ENCODE data around the gene TCEAL1.
A peak's percentile ranks its signal among the peaks of the same experiment; 100 is the strongest.
"Not testable (repeated sequence)": the region's sequence is repeated elsewhere in the genome, so short reads cannot be mapped to it uniquely, and the experiment has no call there.

TCEAL1 gene

DNA sequence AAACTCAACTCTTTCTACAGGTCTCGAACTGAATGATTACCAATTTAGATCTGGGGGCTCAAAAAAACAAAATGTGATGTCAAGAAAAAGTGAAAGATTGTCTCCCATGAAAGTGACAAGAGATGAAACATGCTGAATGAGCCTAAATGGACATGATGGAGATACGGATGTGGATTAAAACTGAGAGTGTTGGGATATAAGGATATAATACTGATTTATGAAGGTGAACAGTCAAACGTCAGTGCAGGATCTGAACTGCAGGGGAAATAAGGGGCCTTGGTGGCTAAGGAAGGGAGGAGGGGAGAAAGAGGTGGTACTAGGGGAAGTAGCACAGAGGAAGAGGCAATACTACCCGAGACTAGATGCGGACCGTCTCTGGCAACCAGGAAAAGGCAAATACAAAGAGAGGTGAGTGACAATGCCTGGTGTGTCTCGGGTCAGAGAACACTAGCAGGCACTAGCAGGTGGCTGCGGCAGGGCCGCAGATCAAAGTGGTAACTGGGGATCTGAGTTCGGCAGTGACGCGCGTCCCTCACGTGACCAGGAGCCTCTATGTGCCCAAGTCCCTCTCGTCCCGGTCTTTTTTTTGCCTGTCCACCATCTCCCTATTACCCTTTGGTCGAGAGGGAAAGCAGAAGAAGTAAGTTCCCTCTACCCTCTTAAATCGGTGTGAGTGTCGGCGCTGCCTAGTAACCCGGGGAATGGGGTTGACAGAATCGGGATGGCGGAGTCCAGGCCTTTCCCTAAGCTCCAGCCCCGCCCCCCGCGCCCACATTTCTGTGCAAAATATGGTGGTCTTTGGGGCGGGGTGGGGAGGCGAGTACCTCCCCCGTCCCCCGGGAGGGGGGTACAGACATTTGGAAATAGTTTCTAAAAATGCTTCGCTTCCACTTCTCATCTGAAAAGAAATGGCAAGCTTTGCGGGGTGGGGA lies at the start of gene TCEAL1:
Gene TCEAL1, plus strand, starts transcription at position 590 of the 932 bp plus-strand sequence. CDS start 942 bp downstream, outside the sequence.
- Mint-ChIP-seq H3K9me3 (no peaks in the 10 kb centered on the region), H3K36me3 (peaks cover 0 to 3% of the 10 kb centered on the region in 2 donors), H3K27me3 (peaks cover 0 to 9% of the 10 kb centered on the region in 2 donors), H3K4me3 (peak within 1 kb of the TSS; percentile 86 to 95), H3K27ac (peak within 1 kb of the TSS; percentile 89), H3K4me1 (peaks cover 3 to 15% of the 10 kb centered on the region in 2 donors)
- ATAC-seq (replicated peaks) (peak; percentile 75 to 81), DNase-seq (no peak)

DNA sequence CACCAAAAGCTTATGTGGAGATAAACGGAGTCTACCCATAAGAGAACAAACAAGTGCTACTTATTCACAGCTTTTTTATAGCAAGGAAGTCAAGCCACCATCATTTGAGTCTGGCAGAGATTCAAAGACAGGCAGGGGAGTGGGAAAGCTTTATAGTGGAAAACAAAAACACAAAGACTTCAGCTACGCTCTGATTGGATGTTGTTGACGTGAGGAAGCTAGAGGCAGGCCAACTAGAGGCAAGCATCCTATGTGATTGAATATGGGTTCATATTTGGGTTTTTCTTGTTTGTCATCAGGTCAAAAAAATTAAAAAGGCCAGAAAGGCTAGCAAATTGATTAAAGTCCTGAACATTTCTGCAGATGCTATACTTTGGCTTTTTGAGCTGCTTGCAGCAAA lies 44.2 kb upstream of the TCEAL1 start:
- Mint-ChIP-seq H3K27me3 (peaks cover 0 to 17% of the 10 kb centered on the region in 2 donors), H3K36me3 (peaks cover 2 to 3% of the 10 kb centered on the region in 2 donors), H3K4me1 (peaks cover 6 to 14% of the 10 kb centered on the region in 2 donors), H3K9me3 (no peaks in the 10 kb centered on the region), H3K4me3 (no peak overlapping the region), H3K27ac (no peak overlapping the region)
- ATAC-seq (replicated peaks): no peak
- DNase-seq: no peak

DNA sequence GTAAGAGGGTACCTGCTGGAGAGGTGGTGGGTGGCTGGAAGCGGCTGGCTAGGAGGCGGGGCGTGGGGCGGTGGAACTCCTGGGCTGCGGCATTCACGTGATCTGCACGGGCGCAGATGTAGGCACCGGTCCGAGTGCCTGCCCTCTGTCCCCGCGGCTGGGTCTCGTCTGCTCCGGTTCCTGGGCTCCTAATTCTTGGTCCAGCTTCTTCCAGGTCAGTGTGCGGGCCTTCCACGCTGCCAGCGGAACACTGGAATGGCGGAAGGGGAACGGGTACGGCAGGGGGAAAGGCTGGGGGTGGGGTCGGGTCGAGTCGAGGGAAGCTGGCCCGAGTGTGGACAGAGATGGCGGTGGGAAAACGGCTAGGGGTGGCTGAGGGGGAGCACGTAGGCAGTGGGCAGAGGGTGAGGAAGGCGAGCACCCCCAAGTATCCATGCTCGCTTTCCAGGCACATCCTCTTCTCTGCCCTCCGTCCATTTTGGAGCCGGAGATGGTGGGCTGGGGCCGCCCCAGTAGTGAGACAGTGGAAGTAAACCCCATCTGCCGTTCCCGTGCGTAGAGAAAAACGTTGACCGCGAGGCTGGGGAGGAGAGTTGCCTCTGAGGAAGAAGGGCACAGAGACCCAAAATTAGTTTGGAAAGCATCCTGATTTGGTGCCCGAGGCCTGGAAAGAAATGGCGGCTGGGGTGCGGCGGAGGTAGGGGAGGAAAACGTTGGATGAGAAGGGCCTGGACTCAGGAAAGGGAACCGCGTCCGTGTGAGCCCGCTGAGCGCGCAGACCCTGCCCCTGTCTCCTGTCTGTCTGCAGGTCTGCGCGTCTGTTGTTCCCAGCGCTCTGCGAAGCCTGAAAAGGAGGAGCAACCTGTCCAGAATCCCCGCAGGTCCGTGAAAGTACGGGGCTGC lies 43.1 kb upstream of the TCEAL1 start, which contains the start of gene TCEAL4:
Gene TCEAL4, plus strand, starts transcription at position 105 of the 903 bp plus-strand sequence. CDS start 1,161 bp downstream, outside the sequence.
- peaks cover 6 to 17% of the 10 kb centered on the region in 2 donors for H3K4me1 Mint-ChIP-seq

DNA sequence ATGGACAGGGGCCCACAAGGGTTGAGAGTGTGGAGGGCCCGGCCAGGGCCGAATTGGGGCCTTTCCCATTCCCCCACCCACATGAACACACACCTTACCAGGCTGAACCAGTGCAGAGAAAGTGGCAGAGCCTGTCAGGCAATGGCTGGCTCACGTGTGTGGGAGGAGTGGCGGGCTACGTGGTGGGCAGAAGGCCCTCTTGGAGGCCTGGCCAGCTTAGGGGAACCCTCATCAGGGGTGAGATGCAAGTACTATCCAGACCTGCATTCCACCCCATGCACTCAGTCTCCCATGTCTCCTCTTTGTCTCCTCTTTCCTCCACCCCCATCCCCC lies 42.5 kb upstream of the TCEAL1 start:
- Mint-ChIP-seq H3K9me3 (no peaks in the 10 kb centered on the region), H3K4me3 (peak overlapping the region; percentile 81 to 92), H3K27ac (peak overlapping the region; percentile 88), H3K36me3 (peaks cover 2 to 3% of the 10 kb centered on the region in 2 donors), H3K27me3 (peaks cover 0 to 8% of the 10 kb centered on the region in 2 donors), H3K4me1 (peaks cover 6 to 19% of the 10 kb centered on the region in 2 donors)
- ATAC-seq (replicated peaks): peak; percentile 33 to 41
- no peak for DNase-seq

More for the DNA sequence above, 43.1 kb upstream of the TCEAL1 start, which contains the start of gene TCEAL4:
- H3K27ac Mint-ChIP-seq: peak within 1 kb of the TSS; percentile 88
- H3K36me3 Mint-ChIP-seq: peaks cover 2 to 3% of the 10 kb centered on the region in 2 donors
- no peaks in the 10 kb centered on the region for H3K9me3 Mint-ChIP-seq
- H3K4me3 Mint-ChIP-seq: peak within 1 kb of the TSS; percentile 81 to 92
- DNase-seq: no peak
- peaks cover 0 to 14% of the 10 kb centered on the region in 2 donors for H3K27me3 Mint-ChIP-seq
- ATAC-seq (replicated peaks): peak; percentile 86 to 93

GRCh38 chrX:103586659-103587058 lies 42.1 kb upstream of the TCEAL1 start:
- H3K4me3 Mint-ChIP-seq: no peak overlapping the region
- H3K4me1 Mint-ChIP-seq: peaks cover 6 to 19% of the 10 kb centered on the region in 2 donors
- DNase-seq (no peak), ATAC-seq (replicated peaks) (no peak)
- no peaks in the 10 kb centered on the region for H3K9me3 Mint-ChIP-seq
- H3K27me3 Mint-ChIP-seq: peaks cover 0 to 7% of the 10 kb centered on the region in 2 donors
- no peak overlapping the region for H3K27ac Mint-ChIP-seq
- H3K36me3 Mint-ChIP-seq: peaks cover 2 to 3% of the 10 kb centered on the region in 2 donors

- not testable (repeated sequence) for H3K27ac Mint-ChIP-seq; H3K4me1 Mint-ChIP-seq; H3K4me3 Mint-ChIP-seq; DNase-seq; H3K27me3 Mint-ChIP-seq; ATAC-seq (replicated peaks); H3K9me3 Mint-ChIP-seq
- H3K36me3 Mint-ChIP-seq: peaks cover 8 to 15% of the 10 kb centered on the region in 2 donors
Measured at GRCh38 chrX:103592295-103592694, 36.5 kb upstream of the TCEAL1 start.

DNA sequence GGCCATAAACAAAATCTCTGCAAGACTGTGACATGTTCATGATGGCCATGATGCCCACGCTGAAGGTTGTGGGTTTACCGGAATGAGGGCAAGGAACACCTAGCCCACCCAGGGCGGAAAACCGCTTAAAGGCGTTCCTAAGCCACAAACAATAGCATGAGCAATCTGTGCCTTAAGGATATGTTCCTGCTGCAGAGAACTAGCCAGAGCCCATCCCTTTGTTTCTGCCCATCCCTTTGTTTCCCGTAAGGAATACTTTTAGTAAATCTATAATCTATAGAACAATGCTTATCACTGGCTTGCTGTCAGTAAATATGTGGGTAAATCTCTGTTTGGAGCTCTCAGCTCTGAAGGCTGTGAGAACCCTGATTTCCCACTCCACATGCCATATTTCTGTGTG lies 33.6 kb upstream of the TCEAL1 start:
- H3K4me1 Mint-ChIP-seq; ATAC-seq (replicated peaks); H3K27ac Mint-ChIP-seq; H3K9me3 Mint-ChIP-seq; H3K4me3 Mint-ChIP-seq; H3K27me3 Mint-ChIP-seq; DNase-seq: not testable (repeated sequence)
- peaks cover 8 to 15% of the 10 kb centered on the region in 2 donors for H3K36me3 Mint-ChIP-seq

- DNase-seq: peak; percentile 11
- Mint-ChIP-seq H3K9me3 (peaks cover 0 to 4% of the 10 kb centered on the region in 2 donors), H3K4me3 (peak within 1 kb of the TSS; percentile 84 to 87), H3K36me3 (peaks cover 6 to 11% of the 10 kb centered on the region in 2 donors), H3K4me1 (peaks cover 8 to 15% of the 10 kb centered on the region in 2 donors), H3K27ac (peak within 1 kb of the TSS; percentile 38), H3K27me3 (peaks cover 0 to 17% of the 10 kb centered on the region in 2 donors)
- ATAC-seq (replicated peaks): peak; percentile 79 to 86
Measured at GRCh38 chrX:103607364-103608305, 21.1 kb upstream of the TCEAL1 start, which contains the start of gene TCEAL3. TCEAL3 (plus strand) TSS chrX:103607963; CDS start chrX:103609065, 1,102 bp downstream.

- H3K4me3 Mint-ChIP-seq: peak overlapping the region; percentile 84 to 87
- H3K9me3 Mint-ChIP-seq: peaks cover 0 to 4% of the 10 kb centered on the region in 2 donors
- DNase-seq (no peak), ATAC-seq (replicated peaks) (peak; percentile 28 to 42)
- peak overlapping the region; percentile 38 for H3K27ac Mint-ChIP-seq
- H3K4me1 Mint-ChIP-seq: peaks cover 8 to 15% of the 10 kb centered on the region in 2 donors
- peaks cover 6% of the 10 kb centered on the region in 2 donors for H3K36me3 Mint-ChIP-seq
- peaks cover 0 to 17% of the 10 kb centered on the region in 2 donors for H3K27me3 Mint-ChIP-seq
Measured at GRCh38 chrX:103608306-103608963, 20.3 kb upstream of the TCEAL1 start.

- ATAC-seq (replicated peaks): no peak
- Mint-ChIP-seq H3K36me3 (peaks cover 6% of the 10 kb centered on the region in 2 donors), H3K4me3 (no peak overlapping the region), H3K9me3 (peaks cover 0 to 4% of the 10 kb centered on the region in 2 donors), H3K27me3 (peaks cover 0 to 17% of the 10 kb centered on the region in 2 donors), H3K4me1 (peaks cover 8 to 15% of the 10 kb centered on the region in 2 donors), H3K27ac (no peak overlapping the region)
- DNase-seq: no peak
Measured at GRCh38 chrX:103610282-103610681, 18.5 kb upstream of the TCEAL1 start.

GRCh38 chrX:103613362-103613890 lies 15.3 kb upstream of the TCEAL1 start:
- H3K27ac Mint-ChIP-seq: no peak overlapping the region
- H3K4me3 Mint-ChIP-seq: no peak overlapping the region
- H3K9me3 Mint-ChIP-seq: peaks cover 0 to 4% of the 10 kb centered on the region in 2 donors
- no peak for ATAC-seq (replicated peaks)
- peaks cover 0 to 7% of the 10 kb centered on the region in 2 donors for H3K27me3 Mint-ChIP-seq
- DNase-seq: no peak
- peaks cover 4 to 7% of the 10 kb centered on the region in 2 donors for H3K4me1 Mint-ChIP-seq
- H3K36me3 Mint-ChIP-seq: peaks cover 6% of the 10 kb centered on the region in 2 donors

DNA sequence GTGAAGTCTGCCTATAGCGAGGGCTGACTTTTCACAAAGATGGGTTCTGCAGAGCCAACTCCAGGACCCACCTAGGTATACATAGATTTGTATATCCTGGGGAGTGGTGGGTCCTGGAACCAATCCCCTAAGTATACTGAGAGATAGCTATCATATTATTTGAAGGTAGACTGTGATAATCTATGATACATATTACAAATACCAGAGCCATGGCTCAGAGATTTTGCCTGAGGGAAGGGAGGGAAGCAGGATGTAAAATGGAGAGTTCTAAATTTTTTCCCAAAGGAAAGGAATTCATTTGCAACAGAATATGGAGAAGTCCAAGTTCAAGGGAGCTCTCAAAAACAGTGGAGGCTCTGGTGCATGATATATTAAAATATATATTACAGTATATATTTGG lies 13.8 kb upstream of the TCEAL1 start:
- ATAC-seq (replicated peaks) (no peak), DNase-seq (no peak)
- H3K4me1 Mint-ChIP-seq: no peaks in the 10 kb centered on the region
- H3K4me3 Mint-ChIP-seq: no peak overlapping the region
- no peaks in the 10 kb centered on the region for H3K9me3 Mint-ChIP-seq
- H3K27me3 Mint-ChIP-seq: no peaks in the 10 kb centered on the region
- H3K36me3 Mint-ChIP-seq: peaks cover 0 to 2% of the 10 kb centered on the region in 2 donors
- H3K27ac Mint-ChIP-seq: no peak overlapping the region
